HG03439 (cell line): ENCODE measurements around the gene PDHX.

ENCODE experiments used
- ATAC-seq: cut with Tn5 transposase; IDR thresholded peaks from one replicate; pipeline ENCODE4 v1.9.1; 2021; ENCODE audit warnings: mild to moderate bottlenecking, moderate library complexity; ENCODE audit not compliant: unreplicated experiment

Gene PDHX

GRCh38 chr11:34987617-34988016 is 71.2 kb downstream of the PDHX start:
- ATAC-seq = no peak

- ATAC-seq = no peak
Observed at GRCh38 chr11:34988294-34989255, 72.2 kb downstream of the PDHX start.

- no peak for ATAC-seq
Observed at GRCh38 chr11:34990916-34991315, 74.5 kb downstream of the PDHX start.

- no peak for ATAC-seq
Observed at GRCh38 chr11:34994854-34995253, 78.4 kb downstream of the PDHX start.

- ATAC-seq = no peak
Observed at GRCh38 chr11:34996958-34997357, 80.5 kb downstream of the PDHX start.

- no peak for ATAC-seq
Observed at GRCh38 chr11:34997952-34998528, 81.6 kb downstream of the PDHX start.

GRCh38 chr11:34999453-34999852 is 83.0 kb downstream of the PDHX start:
- ATAC-seq = no peak

GRCh38 chr11:35003186-35003585 is 86.8 kb downstream of the PDHX start:
- ATAC-seq = no peak

- no peak for ATAC-seq
Observed at GRCh38 chr11:35003658-35004057, 87.2 kb downstream of the PDHX start.

GRCh38 chr11:35005141-35005780 is 88.8 kb downstream of the PDHX start:
- no peak for ATAC-seq

GRCh38 chr11:35006389-35007128 is 90.1 kb downstream of the PDHX start:
- ATAC-seq = peak; percentile 65

GRCh38 chr11:35007277-35007676 is 90.9 kb downstream of the PDHX start:
- peak; percentile 43 for ATAC-seq

- no peak for ATAC-seq
Observed at GRCh38 chr11:35009191-35009943, 92.9 kb downstream of the PDHX start.

GRCh38 chr11:35009944-35010342 is 93.5 kb downstream of the PDHX start:
- ATAC-seq = no peak

- ATAC-seq = no peak
Observed at GRCh38 chr11:35010654-35011053, 94.2 kb downstream of the PDHX start.

GRCh38 chr11:35011389-35011788 is 95.0 kb downstream of the PDHX start:
- no peak for ATAC-seq

- peak; percentile 4 for ATAC-seq
Observed at GRCh38 chr11:35011944-35012343, 95.5 kb downstream of the PDHX start.

GRCh38 chr11:35012467-35013191 is 96.2 kb downstream of the PDHX start:
- peak; percentile 59 for ATAC-seq

- peak; percentile 45 for ATAC-seq
Observed at GRCh38 chr11:35013514-35014233, 97.3 kb downstream of the PDHX start.
